Sigmoid colon (tissue), 4 donors: ENCODE results near the gene PRPH.

Experiments used
- CTCF ChIP-seq, 4 experiments: fragments of 450-650 bp in 3 of 4; fragments of 200-600 bp in 1 of 4; IDR thresholded peaks; one replicate each; pipeline ENCODE4 v1.5.1; 2016 to 2019; ENCODE audit warnings: antibody characterized with exemption in 4 of 4, mild to moderate bottlenecking in 3 of 4, moderate library complexity in 2 of 4
- POLR2AphosphoS5 ChIP-seq, 4 donors: sonication (generic); formaldehyde crosslinking; IDR thresholded peaks; one replicate each; pipeline ENCODE4 v1.6.1; 2017; ENCODE audit warnings: antibody characterized with exemption in 4 of 4

GRCh38 chr12:49327368-49327767 lies 32.4 kb downstream of the PRPH start:
- TF ChIP-seq POLR2AphosphoS5 (IDR thresholded peaks at IDR 0.05): no peak
- TF ChIP-seq CTCF (IDR thresholded peaks at IDR 0.05): no peak
